DMS114 treated with DMSO at 0.1 percent for 48 hours (cell line): Measurements from ENCODE around the gene ZCCHC7.
"Not testable (repeated sequence)": the region's sequence is repeated elsewhere in the genome, so short reads cannot be mapped to it uniquely, and the experiment has no call there.

ENCODE experiments used
- DNase-seq: peaks from one replicate; lab custom pipeline; 2025; ENCODE audit not compliant: unreplicated experiment; lab: John Stamatoyannopoulos, UW

The ZCCHC7 gene

GRCh38 chr9:37203456-37203855 is 83.1 kb downstream of the ZCCHC7 start:
- DNase-seq: not testable (repeated sequence)

GRCh38 chr9:37206121-37206620 is 85.8 kb downstream of the ZCCHC7 start:
- no peak for DNase-seq

GRCh38 chr9:37209431-37210386 is 89.3 kb downstream of the ZCCHC7 start:
- no peak for DNase-seq

GRCh38 chr9:37210737-37211523 is 90.6 kb downstream of the ZCCHC7 start:
- no peak for DNase-seq

- DNase-seq: no peak
Measured at GRCh38 chr9:37212435-37212834, 92.1 kb downstream of the ZCCHC7 start.

GRCh38 chr9:37215381-37215780 is 95.0 kb downstream of the ZCCHC7 start:
- no peak for DNase-seq

- no peak for DNase-seq
Measured at GRCh38 chr9:37215830-37216229, 95.5 kb downstream of the ZCCHC7 start.

GRCh38 chr9:37217161-37217560 is 96.8 kb downstream of the ZCCHC7 start:
- no peak for DNase-seq

GRCh38 chr9:37218800-37219425 is 98.5 kb downstream of the ZCCHC7 start:
- no peak for DNase-seq

GRCh38 chr9:37220971-37221370 is 100.6 kb downstream of the ZCCHC7 start:
- DNase-seq: no peak

- no peak for DNase-seq
Measured at GRCh38 chr9:37221489-37222106, 101.2 kb downstream of the ZCCHC7 start.

- DNase-seq: no peak
Measured at GRCh38 chr9:37229455-37229854, 109.1 kb downstream of the ZCCHC7 start.

GRCh38 chr9:37229882-37230482 is 109.6 kb downstream of the ZCCHC7 start:
- no peak for DNase-seq

- no peak for DNase-seq
Measured at GRCh38 chr9:37236822-37237221, 116.4 kb downstream of the ZCCHC7 start.

GRCh38 chr9:37238122-37238521 is 117.7 kb downstream of the ZCCHC7 start:
- DNase-seq: no peak

- no peak for DNase-seq
Measured at GRCh38 chr9:37239224-37239859, 119.0 kb downstream of the ZCCHC7 start.

GRCh38 chr9:37239921-37240320 is 119.5 kb downstream of the ZCCHC7 start:
- no peak for DNase-seq

- DNase-seq: no peak
Measured at GRCh38 chr9:37241340-37241739, 121.0 kb downstream of the ZCCHC7 start.

- DNase-seq: no peak
Measured at GRCh38 chr9:37242089-37242488, 121.7 kb downstream of the ZCCHC7 start.
